ENCODE results near the gene BTBD9. TPM values are rescaled to one million over a fixed set of nuclear protein-coding genes. Genes with fewer than 3 reads are reported as not detected.

BTBD9 gene
- polyA plus RNA-seq, 1 donor (not counting 4 experiments of a cell fraction or from before 2014, with no cell fraction given): 6.8 TPM

DNA sequence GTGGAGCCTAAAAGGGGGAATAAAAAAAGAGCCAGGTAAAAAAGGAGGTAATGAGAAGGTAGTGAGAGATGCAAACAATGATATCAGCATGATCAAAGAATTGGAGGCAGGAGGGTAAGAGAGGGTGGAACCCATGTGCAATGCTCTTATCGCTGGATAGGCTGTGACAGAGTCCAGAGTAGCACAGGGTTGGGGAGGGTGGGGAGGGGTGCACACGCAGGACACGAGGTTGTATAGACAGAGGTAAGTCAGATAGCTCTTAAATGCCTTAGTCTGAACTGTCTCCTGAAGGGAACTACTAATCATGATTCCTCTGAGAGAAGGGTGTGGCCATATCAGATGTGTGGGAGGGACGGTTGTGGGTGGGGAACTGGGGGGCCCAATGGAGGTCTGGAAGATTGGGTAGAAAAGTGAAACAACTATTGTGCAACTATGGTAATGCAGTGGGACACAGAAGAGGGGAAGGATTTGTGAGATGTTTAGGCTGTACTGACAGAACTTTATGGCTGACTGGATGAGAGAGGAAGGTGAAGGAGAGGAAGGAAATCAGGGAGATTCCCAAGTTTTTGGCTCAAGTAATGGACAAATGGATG lies 354.8 kb downstream of the BTBD9 start:
- DNase-seq (ENCODE audit: low read depth, low spot score) (no peak), FAIRE-seq (no peak)
- Histone ChIP-seq H3K9me3 (ENCODE audit: control insufficient read depth, low read depth, low read length) (no peaks in the 10 kb centered on the region), H3K4me3 (ENCODE audit: control insufficient read depth in 2 of 3, extremely low read depth in 1 of 3, insufficient read depth in 2 of 3, low read depth in 1 of 3, low read length in 3 of 3) (no peak overlapping the region), H3K79me2 (ENCODE audit: control insufficient read depth, insufficient read depth, low read length) (no peaks in the 10 kb centered on the region), H3K27me3 (ENCODE audit: control insufficient read depth, extremely low read depth, insufficient read depth, low read length) (no peaks in the 10 kb centered on the region), H2AFZ (ENCODE audit: control insufficient read depth, low read length) (no peak overlapping the region), H3K9me1 (ENCODE audit: control insufficient read depth, extremely low read depth, insufficient read depth, low read length) (no peaks in the 10 kb centered on the region), H3K9ac (ENCODE audit: control insufficient read depth, extremely low read depth, insufficient read depth, low read length) (no peak overlapping the region), H3K27ac (ENCODE audit: control insufficient read depth, insufficient read depth, low read length) (no peak overlapping the region), H3K36me3 (ENCODE audit: control insufficient read depth in 2 of 2, extremely low read depth in 1 of 2, insufficient read depth in 2 of 2, low read length in 2 of 2) (no peaks in the 10 kb centered on the region), H4K20me1 (ENCODE audit: control insufficient read depth, extremely low read depth, insufficient read depth, low read length) (no peaks in the 10 kb centered on the region), H3K4me2 (ENCODE audit: control insufficient read depth, extremely low read depth, insufficient read depth, low read depth, low read length) (no peak overlapping the region), H3K4me1 (ENCODE audit: control insufficient read depth, extremely low read depth, insufficient read depth, low read length) (no peaks in the 10 kb centered on the region)
- dilution Hi-C loops (cut with MboI; ENCODE audit: extremely low pct_ligation_motif_present, low sequenced_read_pairs): no loop called here
- TF ChIP-seq, protein P1, sequence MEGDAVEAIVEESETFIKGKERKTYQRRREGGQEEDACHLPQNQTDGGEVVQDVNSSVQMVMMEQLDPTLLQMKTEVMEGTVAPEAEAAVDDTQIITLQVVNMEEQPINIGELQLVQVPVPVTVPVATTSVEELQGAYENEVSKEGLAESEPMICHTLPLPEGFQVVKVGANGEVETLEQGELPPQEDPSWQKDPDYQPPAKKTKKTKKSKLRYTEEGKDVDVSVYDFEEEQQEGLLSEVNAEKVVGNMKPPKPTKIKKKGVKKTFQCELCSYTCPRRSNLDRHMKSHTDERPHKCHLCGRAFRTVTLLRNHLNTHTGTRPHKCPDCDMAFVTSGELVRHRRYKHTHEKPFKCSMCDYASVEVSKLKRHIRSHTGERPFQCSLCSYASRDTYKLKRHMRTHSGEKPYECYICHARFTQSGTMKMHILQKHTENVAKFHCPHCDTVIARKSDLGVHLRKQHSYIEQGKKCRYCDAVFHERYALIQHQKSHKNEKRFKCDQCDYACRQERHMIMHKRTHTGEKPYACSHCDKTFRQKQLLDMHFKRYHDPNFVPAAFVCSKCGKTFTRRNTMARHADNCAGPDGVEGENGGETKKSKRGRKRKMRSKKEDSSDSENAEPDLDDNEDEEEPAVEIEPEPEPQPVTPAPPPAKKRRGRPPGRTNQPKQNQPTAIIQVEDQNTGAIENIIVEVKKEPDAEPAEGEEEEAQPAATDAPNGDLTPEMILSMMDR (optimal IDR thresholded peaks at IDR 0.05 in 1 of 3, IDR thresholded peaks at IDR 0.05 in 1 of 3, conservative IDR thresholded peaks at IDR 0.05 in 1 of 3; ENCODE audit: extremely low read depth in 1 of 3, insufficient read depth in 2 of 3, low read length in 3 of 3): no peak
- TF ChIP-seq EZH2 (IDR thresholded peaks at IDR 0.05; ENCODE audit: low read length): no peak

DNA sequence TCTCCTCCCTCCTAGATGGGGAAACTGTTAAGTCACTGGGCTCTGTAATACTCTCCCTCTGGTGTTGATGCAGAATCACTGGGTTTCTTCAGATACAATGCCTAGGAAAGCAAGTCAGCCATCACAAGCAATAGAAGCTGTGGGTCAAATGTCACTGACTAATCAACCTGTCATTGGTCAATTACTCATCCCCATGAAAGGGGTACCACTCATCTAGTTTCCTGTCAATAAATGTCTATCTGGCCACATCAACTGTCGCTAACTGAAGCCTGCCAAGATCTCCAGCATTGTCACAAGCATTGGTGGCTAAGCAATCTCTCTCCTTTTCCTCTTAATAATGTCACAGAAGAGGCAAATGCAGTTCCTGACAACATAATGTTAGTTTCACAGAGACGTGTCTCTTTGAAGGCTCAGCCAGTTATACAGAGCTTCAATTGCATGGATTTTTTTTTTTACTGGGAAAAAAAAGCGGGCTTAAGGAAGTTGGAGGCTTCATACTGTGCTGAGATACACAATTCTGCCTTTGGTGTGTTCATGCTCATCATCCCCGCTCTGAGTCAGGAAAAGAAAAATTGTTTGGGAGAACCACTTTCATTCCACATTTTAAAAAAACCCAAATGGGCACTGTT lies 355.9 kb downstream of the BTBD9 start:
- Histone ChIP-seq H3K4me3 (ENCODE audit: control insufficient read depth in 2 of 3, extremely low read depth in 1 of 3, insufficient read depth in 2 of 3, low read depth in 1 of 3, low read length in 3 of 3) (no peak overlapping the region), H3K79me2 (ENCODE audit: control insufficient read depth, insufficient read depth, low read length) (no peaks in the 10 kb centered on the region), H3K27ac (ENCODE audit: control insufficient read depth, insufficient read depth, low read length) (no peak overlapping the region), H4K20me1 (ENCODE audit: control insufficient read depth, extremely low read depth, insufficient read depth, low read length) (no peaks in the 10 kb centered on the region), H3K27me3 (ENCODE audit: control insufficient read depth, extremely low read depth, insufficient read depth, low read length) (no peaks in the 10 kb centered on the region), H2AFZ (ENCODE audit: control insufficient read depth, low read length) (no peak overlapping the region), H3K4me1 (ENCODE audit: control insufficient read depth, extremely low read depth, insufficient read depth, low read length) (no peaks in the 10 kb centered on the region), H3K9me3 (ENCODE audit: control insufficient read depth, low read depth, low read length) (no peaks in the 10 kb centered on the region), H3K4me2 (ENCODE audit: control insufficient read depth, extremely low read depth, insufficient read depth, low read depth, low read length) (no peak overlapping the region), H3K36me3 (ENCODE audit: control insufficient read depth in 2 of 2, extremely low read depth in 1 of 2, insufficient read depth in 2 of 2, low read length in 2 of 2) (no peaks in the 10 kb centered on the region), H3K9me1 (ENCODE audit: control insufficient read depth, extremely low read depth, insufficient read depth, low read length) (no peaks in the 10 kb centered on the region), H3K9ac (ENCODE audit: control insufficient read depth, extremely low read depth, insufficient read depth, low read length) (no peak overlapping the region)
- TF ChIP-seq EZH2 (IDR thresholded peaks at IDR 0.05; ENCODE audit: low read length): no peak
- TF ChIP-seq, protein P1 (optimal IDR thresholded peaks at IDR 0.05 in 1 of 3, IDR thresholded peaks at IDR 0.05 in 1 of 3, conservative IDR thresholded peaks at IDR 0.05 in 1 of 3; ENCODE audit: extremely low read depth in 1 of 3, insufficient read depth in 2 of 3, low read length in 3 of 3): no peak
- no peak for DNase-seq (ENCODE audit: low read depth, low spot score)
- dilution Hi-C loops (cut with MboI; ENCODE audit: extremely low pct_ligation_motif_present, low sequenced_read_pairs): no loop called here
- FAIRE-seq: peak; percentile 67
